SK-N-SH (cell line): ENCODE data around the gene PUDP. TPM values are rescaled to one million over a fixed set of nuclear protein-coding genes. Genes with fewer than 3 reads are reported as not detected.

Source experiments
- CTCF ChIA-PET: fragments of 300-600, 350-600 bp; formaldehyde crosslinking; extraction: SDS; loops from one replicate; lab custom pipeline; 2021; lab: Yijun Ruan, JAX
- POLR2A ChIA-PET: fragments of 350-600 bp; sonication (Branson Sonifier 250); formaldehyde crosslinking; extraction: SDS; loops from one replicate; lab custom pipeline; 2020; ENCODE audit warnings: antibody characterized with exemption, inconsistent platforms; lab: Yijun Ruan, JAX
- DNase-seq: peaks from one replicate; pipeline ENCODE4 v3.0.0; 2012
- H2AFZ ChIP-seq: fragments of 200-600 bp; sonication (generic); 2 replicates; pipeline ENCODE4 v1.8.1; 2016; ENCODE audit warnings: antibody characterized with exemption, mild to moderate bottlenecking, low read depth
- H3F3A ChIP-seq: fragments of 200-600 bp; sonication (generic); replicated peaks from 2 replicates; pipeline ENCODE3; 2016; ENCODE audit warnings: antibody characterized with exemption, mild to moderate bottlenecking; ENCODE audit not compliant: insufficient read depth
- H3K27ac ChIP-seq, 2 experiments: fragments of 200-500 bp in 1 of 2; fragments of 200-600 bp in 1 of 2; sonication (Bioruptor generic) in 1 of 2; sonication (generic), shearing (Covaris generic) in 1 of 2; 2 replicates each; pipeline versions ENCODE4 v1.5.1 to v1.6.1; 2014 to 2016; ENCODE audit warnings: low read depth in 2 of 2, inconsistent platforms in 1 of 2, low read length in 1 of 2, mild to moderate bottlenecking in 1 of 2, mixed read lengths in 1 of 2
- H3K27me3 ChIP-seq: fragments of 200-600 bp; sonication (generic), shearing (Covaris generic); 2 replicates; pipeline ENCODE4 v1.6.1; 2016; ENCODE audit warnings: mixed run types; ENCODE audit not compliant: insufficient read depth
- H3K36me3 ChIP-seq, 2 experiments: fragments of 200-500 bp in 1 of 2; fragments of 200-600 bp in 1 of 2; sonication (Bioruptor generic) in 1 of 2; sonication (generic) in 1 of 2; replicated peaks in 1 of 2; 2 replicates each; pipeline versions ENCODE3 to v1.5.1; 2014 to 2016; ENCODE audit warnings: low read length in 1 of 2, mild to moderate bottlenecking in 1 of 2; ENCODE audit not compliant: insufficient read depth in 2 of 2, control insufficient read depth in 1 of 2
- H3K4me1 ChIP-seq, 2 experiments: fragments of 200-500 bp in 1 of 2; fragments of 200-600 bp in 1 of 2; sonication (Bioruptor generic) in 1 of 2; sonication (generic), shearing (Covaris generic) in 1 of 2; 2 replicates each; pipeline versions ENCODE4 v1.5.1 to v1.6.1; 2014 to 2016; ENCODE audit warnings: low read depth in 1 of 2, low read length in 1 of 2, mixed run types in 1 of 2; ENCODE audit not compliant: insufficient read depth in 2 of 2, control insufficient read depth in 1 of 2
- H3K4me2 ChIP-seq: fragments of 200-600 bp; sonication (generic), shearing (Covaris generic); 2 replicates; pipeline ENCODE4 v1.6.1; 2017; ENCODE audit warnings: mixed run types
- H3K4me3 ChIP-seq, 2 experiments: fragments of 200-500 bp in 1 of 2; fragments of 200-600 bp in 1 of 2; sonication (Bioruptor generic) in 1 of 2; sonication (generic), shearing (Covaris generic) in 1 of 2; 2 replicates each; pipeline versions ENCODE4 v1.5.1 to v1.8.1; 2014 to 2016; ENCODE audit warnings: low read depth in 2 of 2, inconsistent platforms in 1 of 2, low read length in 1 of 2, mild to moderate bottlenecking in 1 of 2, mixed read lengths in 1 of 2, moderate library complexity in 1 of 2
- H3K79me2 ChIP-seq: fragments of 200-600 bp; sonication (generic); 2 replicates; pipeline ENCODE4 v1.8.1; 2017; ENCODE audit warnings: mild to moderate bottlenecking; ENCODE audit not compliant: insufficient read depth
- H3K9ac ChIP-seq: fragments of 200-600 bp; sonication (generic); 2 replicates; pipeline ENCODE4 v1.6.1; 2017; ENCODE audit warnings: mixed run types
- H3K9me2 ChIP-seq: fragments of 200-600 bp; sonication (generic); 2 replicates; pipeline ENCODE4 v1.6.1; 2017; ENCODE audit warnings: mixed run types
- H3K9me3 ChIP-seq: fragments of 200-600 bp; sonication (generic); 2 replicates; pipeline ENCODE4 v1.6.1; 2017; ENCODE audit warnings: mixed run types, mild to moderate bottlenecking, moderate library complexity
- H4K20me1 ChIP-seq: fragments of 200-600 bp; sonication (generic); 2 replicates; pipeline ENCODE4 v1.6.1; 2017; ENCODE audit warnings: mild to moderate bottlenecking, mixed run types; ENCODE audit not compliant: insufficient read depth
- CTCF ChIP-seq: fragments of 200-600 bp; sonication (generic); IDR thresholded peaks from 2 replicates; pipeline ENCODE4 v1.6.1; 2017; ENCODE audit warnings: antibody characterized with exemption, mild to moderate bottlenecking, moderate library complexity
- ELF1 ChIP-seq: IDR thresholded peaks from 2 replicates; pipeline ENCODE4 v1.4.0; 2012
- POLR2AphosphoS5 ChIP-seq: IDR thresholded peaks from 2 replicates; pipeline ENCODE4 v1.6.1; 2012; ENCODE audit warnings: low read depth, low read length
- RAD21 ChIP-seq: IDR thresholded peaks from 2 replicates; pipeline ENCODE4 v1.6.1; 2012; ENCODE audit warnings: mild to moderate bottlenecking, low read length
- RFX5 ChIP-seq: IDR thresholded peaks from 2 replicates; pipeline ENCODE4 v1.6.1; 2012; ENCODE audit warnings: mild to moderate bottlenecking, improper control_type of control experiment, low read length
- SIN3A ChIP-seq: IDR thresholded peaks from 2 replicates; pipeline ENCODE4 v1.6.1; 2012; ENCODE audit warnings: low read depth, mild to moderate bottlenecking, low read length, moderate library complexity, borderline replicate concordance
- SMC3 ChIP-seq: IDR thresholded peaks from 2 replicates; pipeline ENCODE4 v1.6.1; 2012; ENCODE audit warnings: low read depth, low read length, improper control_type of control experiment
- TCF12 ChIP-seq: IDR thresholded peaks from 2 replicates; pipeline ENCODE4 v1.4.0; 2012
- WGBS: methylation state at CpG from one replicate; pipeline ENCODE4 v1.1.6; 2017; ENCODE audit warnings: low lambda C conversion rate; 5-methylcytosine and 5-hydroxymethylcytosine counted together
- polyA plus RNA-seq, 3 experiments: library from polyadenylated mRNA; depleted of rRNA; stranded (reverse); fragments of >200 nt; gene quantifications; 2 replicates each; pipeline ENCODE4 v1.2.3, GENCODE V29; 2012

PUDP gene
- polyA plus RNA-seq, 1 of the 3 experiments (the other 2 are of a cell fraction), result 23.0 TPM

GRCh38 chrX:7090641-7091040 is 57.3 kb downstream of the PUDP start:
- TF ChIP-seq ELF1, result no peak
- no peak for TF ChIP-seq SMC3
- no peak for TF ChIP-seq SIN3A
- TF ChIP-seq RFX5, result no peak
- ChIA-PET CTCF (interaction anchor here (1.6 to 1.7 kb wide), 2 partner anchors 21 to 23 kb away, joined by 3 to 4 read pairs; no protein-coding TSS in a partner anchor), POLR2A (no interaction called here)
- H2AFZ ChIP-seq, result no peak overlapping the region
- H3K4me3 ChIP-seq, result no peak overlapping the region
- H3K4me1 ChIP-seq, result no peaks in the 10 kb centered on the region; a peak in 1 of 4 replicates
- H3F3A ChIP-seq, result no peaks in the 10 kb centered on the region
- H4K20me1 ChIP-seq, result peaks cover 23% of the 10 kb centered on the region; the same call in 1 of the 2 replicates
- WGBS, result 93% methylated on average over 4 of the region's 4 CpGs
- H3K4me2 ChIP-seq, result no peak overlapping the region
- H3K79me2 ChIP-seq, result peaks cover 5% of the 10 kb centered on the region; the same call in 1 of the 2 replicates
- H3K27ac ChIP-seq, result no peak overlapping the region
- no peaks in the 10 kb centered on the region for H3K27me3 ChIP-seq
- H3K9me2 ChIP-seq, result no peaks in the 10 kb centered on the region
- peaks cover 0 to 2% of the 10 kb centered on the region in 2 experiments for H3K36me3 ChIP-seq
- no peak for DNase-seq
- H3K9me3 ChIP-seq, result no peaks in the 10 kb centered on the region
- no peak overlapping the region for H3K9ac ChIP-seq

GRCh38 chrX:7088968-7089615 is 58.9 kb downstream of the PUDP start:
- POLR2A ChIA-PET, result no interaction called here
- no peak for DNase-seq
- 79% methylated on average over 8 of the region's 8 CpGs for WGBS

More at GRCh38 chrX:7088968-7089615, 58.9 kb downstream of the PUDP start:
- Histone ChIP-seq H3K9ac (no peak overlapping the region), H3K4me2 (no peak overlapping the region), H3K79me2 (peaks cover 5% of the 10 kb centered on the region; the same call in 1 of the 2 replicates), H3F3A (no peaks in the 10 kb centered on the region), H3K4me1 (no peaks in the 10 kb centered on the region; a peak in 2 of 4 replicates), H3K4me3 (no peak overlapping the region), H3K9me3 (no peaks in the 10 kb centered on the region), H2AFZ (no peak overlapping the region), H4K20me1 (peaks cover 23% of the 10 kb centered on the region; the same call in 1 of the 2 replicates), H3K36me3 (no peaks in the 10 kb centered on the region), H3K9me2 (no peaks in the 10 kb centered on the region), H3K27me3 (no peaks in the 10 kb centered on the region), H3K27ac (no peak overlapping the region)
- CTCF ChIA-PET, result interaction anchor here (1.7 kb wide), 1 partner anchor 19 kb away, joined by 4 read pairs; no protein-coding TSS in a partner anchor
- TF ChIP-seq POLR2AphosphoS5, result no peak
- peak; percentile 20; the same call in 1 of the 2 replicates for TF ChIP-seq CTCF
- no peak for TF ChIP-seq TCF12
- peak; percentile 20; the same call in 1 of the 2 replicates for TF ChIP-seq RAD21
